ENCODE data around the gene COX18. TPM values are rescaled to one million over a fixed set of nuclear protein-coding genes. Genes with fewer than 3 reads are reported as not detected.

The COX18 gene
- total RNA-seq, 5 donors from 2014 or later (not counting 1 experiment from before 2014, with no cell fraction given): 11.5 to 18.3 (median 15.2) TPM

GRCh38 chr4:73006286-73006990 lies 63.1 kb downstream of the COX18 start:
- H3K27me3 Mint-ChIP-seq: peaks cover 20 to 34% of the 10 kb centered on the region in 2 donors
- no peak overlapping the region for H3K4me3 ChIP-seq (ENCODE audit: control insufficient read depth in 1 of 2, extremely low read depth in 1 of 2, low read length in 1 of 2)
- no peak for ATAC-seq (replicated peaks in 1 of 4)
- CTCF ChIA-PET: no interaction called here
- H3K4me1 ChIP-seq (ENCODE audit: control insufficient read depth in 1 of 2, extremely low read depth in 1 of 2, insufficient read depth in 2 of 2, low read length in 2 of 2): no peaks in the 10 kb centered on the region
- WGBS (ENCODE audit: insufficient coverage): no CpG with 5 or more reads among the region's 6 CpGs
- H3K9me3 Mint-ChIP-seq: peaks cover 4 to 8% (median 6%) of the 10 kb centered on the region in 3 donors
- H3K27ac Mint-ChIP-seq: no peak overlapping the region
- no peaks in the 10 kb centered on the region for H3K4me1 Mint-ChIP-seq
- no peaks in the 10 kb centered on the region for H3K9me3 ChIP-seq
- POLR2A ChIA-PET: no interaction called here
- H3K36me3 Mint-ChIP-seq: no peaks in the 10 kb centered on the region
- no peaks in the 10 kb centered on the region for H3K36me3 ChIP-seq (ENCODE audit: control insufficient read depth in 2 of 2, extremely low read depth in 1 of 2, insufficient read depth in 1 of 2, low read length in 1 of 2)
- H3K4me3 Mint-ChIP-seq: no peak overlapping the region
- no peak overlapping the region for H3K27ac ChIP-seq (ENCODE audit: low read length)
- peaks cover 0 to 9% of the 10 kb centered on the region in 2 experiments for H3K27me3 ChIP-seq (replicated peaks in 1 of 2; ENCODE audit: control insufficient read depth in 2 of 2, extremely low read depth in 1 of 2, insufficient read depth in 2 of 2, low read length in 1 of 2)
- DNase-seq: no peak

- no peaks in the 10 kb centered on the region for H3K9me3 ChIP-seq
- H3K27me3 ChIP-seq (replicated peaks in 1 of 2; ENCODE audit: control insufficient read depth in 2 of 2, extremely low read depth in 1 of 2, insufficient read depth in 2 of 2, low read length in 1 of 2): peaks cover 0 to under 1% of the 10 kb centered on the region in 2 experiments
- H3K36me3 ChIP-seq (ENCODE audit: control insufficient read depth in 2 of 2, extremely low read depth in 1 of 2, insufficient read depth in 1 of 2, low read length in 1 of 2): no peaks in the 10 kb centered on the region
- ATAC-seq (replicated peaks in 1 of 4): no peak
- H3K27ac ChIP-seq (ENCODE audit: low read length): no peak overlapping the region
- no peak overlapping the region for H3K27ac Mint-ChIP-seq
- H3K4me3 ChIP-seq (ENCODE audit: control insufficient read depth in 1 of 2, extremely low read depth in 1 of 2, low read length in 1 of 2): no peak overlapping the region
- no peaks in the 10 kb centered on the region for H3K4me1 Mint-ChIP-seq
- no peaks in the 10 kb centered on the region for H3K36me3 Mint-ChIP-seq
- peaks cover 20 to 38% of the 10 kb centered on the region in 2 donors for H3K27me3 Mint-ChIP-seq
- DNase-seq: no peak
- H3K4me3 Mint-ChIP-seq: no peak overlapping the region
- H3K4me1 ChIP-seq (ENCODE audit: control insufficient read depth in 1 of 2, extremely low read depth in 1 of 2, insufficient read depth in 2 of 2, low read length in 2 of 2): no peaks in the 10 kb centered on the region
- WGBS (ENCODE audit: insufficient coverage): 71% methylated on average over 1 of the region's 1 CpG
- ChIA-PET CTCF (no interaction called here), POLR2A (no interaction called here)
- peaks cover 4 to 8% (median 6%) of the 10 kb centered on the region in 3 donors for H3K9me3 Mint-ChIP-seq
Observed at GRCh38 chr4:73005514-73005913, 64.0 kb downstream of the COX18 start.

Other genes with a start within 250 kb of the COX18 start
- 10 to 100 TPM; 48.6 to 63.8 (median 51.8) TPM for gene ANKRD17, start 189.1 kb upstream of the COX18 start, total RNA-seq

All from T-cell (primary cell).